Epithelial cell of prostate (primary cell): ENCODE data around the gene GPR153.

Experiments used
- DNase-seq: peaks from one replicate; pipeline ENCODE4 v3.0.0-alpha.2; 2011; ENCODE audit warnings: low read depth, low spot score
- H3K27ac ChIP-seq: fragments of 450-650 bp; 2 replicates; pipeline ENCODE4 v1.5.1; 2017; ENCODE audit warnings: mild to moderate bottlenecking

Gene GPR153

DNA sequence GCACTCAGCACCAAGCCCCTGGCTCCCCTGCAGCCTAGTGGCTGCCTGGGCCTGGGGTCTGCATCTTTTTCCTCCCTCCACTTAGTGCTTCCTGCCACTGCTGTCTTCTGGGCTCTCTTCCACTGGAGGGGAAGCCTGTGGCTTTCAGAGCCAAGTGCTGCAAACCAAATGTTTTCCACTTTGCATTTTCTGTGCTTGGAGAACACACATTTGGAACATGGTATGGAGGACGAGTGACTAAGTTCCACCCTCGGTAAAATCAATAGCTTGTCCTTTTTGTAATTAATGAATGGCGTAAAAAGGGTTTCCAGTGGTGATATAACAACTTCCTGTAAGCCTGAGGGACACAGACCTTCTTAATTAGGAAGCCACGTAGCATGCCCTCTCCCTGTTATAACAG is 10.1 kb upstream of the GPR153 start:
- no peak overlapping the region for H3K27ac ChIP-seq
- no peak for DNase-seq

GRCh38 chr1:6270401-6270800 is 9.5 kb upstream of the GPR153 start:
- no peak for DNase-seq
- no peak overlapping the region for H3K27ac ChIP-seq

- no peak overlapping the region for H3K27ac ChIP-seq
- DNase-seq, result no peak
These were observed 9.0 kb upstream of the GPR153 start for GRCh38 chr1:6269720-6270400.

GRCh38 chr1:6269296-6269695 is 8.4 kb upstream of the GPR153 start:
- no peak for DNase-seq
- H3K27ac ChIP-seq, result no peak overlapping the region

DNA sequence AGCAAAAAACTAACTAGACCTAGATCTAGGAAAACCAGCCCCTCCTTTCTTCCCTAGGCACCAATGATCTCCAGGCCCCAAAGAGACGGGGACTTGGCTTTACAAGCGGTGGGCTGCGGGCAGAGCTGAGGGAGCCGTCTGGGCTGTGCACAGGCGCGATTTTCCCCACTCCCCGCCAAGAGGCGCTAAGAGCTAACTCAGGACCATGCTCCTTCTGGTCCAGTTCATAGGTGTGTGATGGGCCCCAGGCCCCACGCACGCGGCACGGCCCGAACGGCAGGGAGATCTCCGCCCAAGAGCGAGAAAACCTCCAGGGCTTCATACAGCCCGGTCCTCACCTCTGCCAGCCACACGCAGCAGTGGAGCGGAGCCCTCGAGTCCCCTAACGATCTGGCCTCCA is 7.5 kb upstream of the GPR153 start:
- H3K27ac ChIP-seq, result peak overlapping the region; percentile 61
- DNase-seq, result no peak

GRCh38 chr1:6267686-6268322 is 6.9 kb upstream of the GPR153 start:
- no peak for DNase-seq

DNA sequence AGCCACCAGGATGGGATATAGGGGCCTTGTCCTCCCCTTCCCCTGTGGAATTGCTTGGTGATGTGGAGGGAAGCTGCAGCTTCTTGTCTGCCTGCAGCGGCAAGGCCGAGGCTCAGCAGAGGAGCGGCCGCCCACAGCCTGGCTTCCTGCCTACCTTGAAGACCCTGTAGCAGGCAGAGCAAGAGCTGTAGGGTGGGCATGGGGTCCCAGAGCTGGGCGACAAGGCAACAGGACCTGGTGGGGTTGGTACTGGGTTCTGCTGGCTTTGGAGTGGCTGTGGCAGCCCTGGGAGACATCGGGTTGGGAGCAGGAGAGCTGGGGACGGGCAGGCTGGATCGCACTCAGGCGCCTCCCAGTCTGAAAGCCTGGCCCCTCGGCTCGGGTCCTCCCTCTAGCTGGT is 5.7 kb upstream of the GPR153 start:
- DNase-seq, result no peak
- peak overlapping the region; percentile 61 for H3K27ac ChIP-seq

More at GRCh38 chr1:6267686-6268322, 6.9 kb upstream of the GPR153 start:
- H3K27ac ChIP-seq, result peak overlapping the region; percentile 61

DNA sequence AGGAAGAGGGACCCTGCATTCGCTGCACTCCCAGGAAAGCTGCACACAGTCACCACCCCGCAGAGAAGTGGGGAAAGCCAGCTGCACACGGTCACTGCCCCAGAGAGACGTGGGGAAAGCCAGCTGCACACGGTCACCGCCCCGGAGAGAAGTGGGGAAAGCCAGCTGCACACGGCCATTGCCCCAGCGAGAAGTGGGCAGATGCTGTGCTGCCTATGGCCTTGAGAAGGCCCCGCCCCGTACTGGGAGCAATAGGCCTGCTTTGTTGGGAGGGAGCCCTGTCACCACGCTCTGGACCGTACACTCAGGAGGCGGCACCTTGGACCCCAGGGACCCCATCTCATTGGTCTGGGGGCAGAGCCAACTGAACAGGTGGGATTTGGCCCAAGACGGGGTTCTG is 4.3 kb upstream of the GPR153 start:
- H3K27ac ChIP-seq, result no peak overlapping the region
- DNase-seq, result no peak

DNA sequence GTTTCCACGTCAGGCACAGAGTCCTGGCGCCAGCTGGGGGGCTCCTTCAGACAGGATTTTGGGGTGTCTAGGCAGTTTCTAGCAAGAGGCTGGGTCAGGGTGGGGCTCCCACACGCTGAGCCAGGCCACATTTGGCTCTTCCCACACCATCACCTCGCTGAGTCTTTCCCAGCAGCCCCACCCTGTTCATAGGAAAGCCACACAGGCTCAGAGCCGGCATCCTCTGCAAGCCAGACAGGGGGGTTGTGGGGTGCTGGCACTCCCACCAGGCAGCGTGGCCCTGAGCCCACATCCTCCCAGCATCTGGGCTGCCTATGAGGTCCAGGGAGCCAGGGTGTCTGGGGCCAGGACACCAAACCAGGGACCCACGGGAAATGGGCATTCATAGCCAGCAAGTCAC is 2.8 kb upstream of the GPR153 start:
- H3K27ac ChIP-seq, result no peak overlapping the region
- DNase-seq, result no peak

GRCh38 chr1:6262555-6263420 is 1.9 kb upstream of the GPR153 start:
- no peak overlapping the region for H3K27ac ChIP-seq
- no peak for DNase-seq

- peak overlapping the region; percentile 79 for H3K27ac ChIP-seq
- DNase-seq, result no peak
These were observed 707 bp upstream of the GPR153 start for GRCh38 chr1:6261615-6261995.

- peak overlapping the region; percentile 79 for H3K27ac ChIP-seq
- no peak for DNase-seq
These were observed 414 bp downstream of the GPR153 start for GRCh38 chr1:6260433-6260934.

- H3K27ac ChIP-seq, result peak overlapping the region; percentile 79
- peak; percentile 37 for DNase-seq
These were observed 1.2 kb downstream of the GPR153 start for GRCh38 chr1:6259491-6260362.

DNA sequence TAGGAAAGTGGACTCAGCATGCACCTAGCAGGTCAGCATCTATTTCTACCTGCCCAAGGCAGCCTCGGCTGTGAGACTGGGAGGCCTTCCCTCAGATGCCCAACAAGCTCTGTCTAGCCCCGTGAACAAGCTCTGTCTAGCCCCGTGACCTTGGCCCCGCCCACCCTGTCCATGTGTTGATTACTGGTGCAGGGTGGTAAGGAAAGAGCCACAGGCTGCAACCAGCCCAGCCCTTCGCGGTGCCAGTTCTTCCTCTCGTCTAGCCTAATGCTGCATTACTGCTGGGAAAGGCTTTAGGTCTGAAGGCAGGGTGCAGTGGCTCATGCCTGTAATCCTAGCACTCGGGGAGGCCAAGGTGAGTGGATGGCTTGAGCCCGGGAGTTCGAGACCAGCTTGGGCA is 2.2 kb downstream of the GPR153 start:
- H3K27ac ChIP-seq, result peak overlapping the region; percentile 79
- DNase-seq, result peak; percentile 49

DNA sequence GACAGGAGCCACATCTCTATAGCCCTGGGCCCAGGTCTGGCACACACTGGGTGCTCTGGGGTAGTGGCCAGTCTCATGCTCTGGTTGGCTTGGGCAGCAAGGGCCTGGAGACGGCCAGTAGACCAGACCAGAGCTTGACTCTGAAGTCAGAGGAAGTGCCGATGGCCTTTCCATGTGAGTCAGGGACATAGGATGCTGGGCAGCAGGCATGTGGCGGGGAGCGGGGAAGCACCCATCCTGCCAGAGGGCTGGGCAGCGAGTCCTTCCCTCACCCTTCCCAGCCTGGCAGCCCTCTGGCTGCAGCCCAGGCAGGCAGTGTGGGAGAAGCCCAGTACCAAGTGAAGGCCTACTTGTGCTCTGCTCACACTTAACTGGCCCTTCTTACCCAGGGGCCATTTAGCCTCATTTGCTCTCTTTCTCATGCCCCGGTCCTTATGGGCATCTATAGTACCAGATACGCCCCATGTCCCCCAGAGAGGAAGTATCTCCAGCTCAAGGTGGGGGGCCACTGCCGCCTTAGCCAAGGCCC is 3.3 kb downstream of the GPR153 start:
- no peak overlapping the region for H3K27ac ChIP-seq
- no peak for DNase-seq

GRCh38 chr1:6256645-6257044 is 4.3 kb downstream of the GPR153 start:
- DNase-seq, result no peak
- no peak overlapping the region for H3K27ac ChIP-seq

DNA sequence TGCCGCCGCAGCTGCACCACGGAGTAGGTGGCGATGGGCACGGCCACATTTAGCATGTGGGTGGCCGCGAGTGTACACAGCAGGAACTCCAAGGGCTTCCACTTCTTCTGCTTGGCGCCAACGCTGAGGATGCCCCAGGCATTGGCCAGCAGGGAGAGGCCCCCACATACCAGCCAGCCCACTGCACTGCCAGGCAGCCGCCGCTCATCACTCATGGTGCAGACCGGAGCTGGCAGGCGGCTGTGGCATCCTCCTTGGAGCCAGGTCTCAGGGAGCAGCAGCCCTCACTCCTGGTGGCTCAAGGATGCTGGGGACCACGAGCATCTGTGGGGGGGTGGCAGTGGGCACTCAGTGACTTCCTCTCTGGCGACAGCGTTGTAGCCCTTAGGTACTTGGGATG is 6.2 kb downstream of the GPR153 start:
- no peak for DNase-seq

GRCh38 chr1:6253380-6253779 is 7.5 kb downstream of the GPR153 start:
- no peak overlapping the region for H3K27ac ChIP-seq
- DNase-seq, result no peak

More for the DNA sequence above, 6.2 kb downstream of the GPR153 start:
- no peak overlapping the region for H3K27ac ChIP-seq

GRCh38 chr1:6252374-6252710 is 8.6 kb downstream of the GPR153 start:
- no peak overlapping the region for H3K27ac ChIP-seq
- DNase-seq, result no peak
